ENCODE results near the gene HIBCH. TPM values are rescaled to one million over a fixed set of nuclear protein-coding genes. Genes with fewer than 3 reads are reported as not detected.

Gene HIBCH
- polyA plus RNA-seq, 2 of the 4 experiments (the other 2 are of a cell fraction) = 21.8 to 26.9 TPM

GRCh38 chr2:190343536-190344275, 24.1 kb upstream of the HIBCH start, which contains the start of gene INPP1:
Gene INPP1 (plus strand): TSS chr2:190343589. CDS start chr2:190360103, 16,514 bp downstream.
- DNase-seq (ENCODE audit: low read depth in 1 of 2, low spot score in 1 of 2) (peak; percentile 32 to 69), ATAC-seq (peak; percentile 84), FAIRE-seq (no peak)
- H3K4me3 ChIP-seq = peak within 1 kb of the TSS; percentile 63
- TF ChIP-seq CEBPB (IDR thresholded peaks at IDR 0.05) (no peak), BHLHE40 (IDR thresholded peaks at IDR 0.05; ENCODE audit: low read depth, low read length) (peak; percentile 70), HOXB13 (CRISPR knock-in tag; IDR thresholded peaks at IDR 0.05; ENCODE audit: low read depth) (no peak), EHF (CRISPR knock-in tag; IDR thresholded peaks at IDR 0.05) (no peak), SMC3 (IDR thresholded peaks at IDR 0.05) (no peak), EHMT2 (IDR thresholded peaks at IDR 0.05; ENCODE audit: low read depth) (no peak), RFX5 (IDR thresholded peaks at IDR 0.05) (0 out of 2 replicates have a peak, but pooled peaks have one; percentile 33), E2F6 (IDR thresholded peaks at IDR 0.05; ENCODE audit: borderline replicate concordance, low read depth) (peak; percentile 94), RCOR1 (IDR thresholded peaks at IDR 0.05; ENCODE audit: low read depth, low read length) (no peak), HOXB5 (CRISPR knock-in tag; IDR thresholded peaks at IDR 0.05) (0 out of 2 replicates have a peak, but pooled peaks have one; percentile 5), CTCF (IDR thresholded peaks at IDR 0.05) (no peak), BCL3 (IDR thresholded peaks at IDR 0.05) (no peak), ESRRA (IDR thresholded peaks at IDR 0.05; ENCODE audit: borderline replicate concordance, low read length) (no peak), POLR2A (IDR thresholded peaks at IDR 0.05; ENCODE audit: low read length) (peak; percentile 24; the same call in 1 of the 2 replicates), USF2 (IDR thresholded peaks at IDR 0.05) (no peak), MYC (IDR thresholded peaks at IDR 0.05; ENCODE audit: borderline replicate concordance, low read length) (no peak), MAX (IDR thresholded peaks at IDR 0.05) (peak; percentile 88), ATOH8 (CRISPR knock-in tag; IDR thresholded peaks at IDR 0.05; ENCODE audit: low read depth) (0 out of 2 replicates have a peak, but pooled peaks have one; percentile 18), NPAS2 (CRISPR knock-in tag; IDR thresholded peaks at IDR 0.05; ENCODE audit: borderline replicate concordance) (no peak), CHD2 (IDR thresholded peaks at IDR 0.05; ENCODE audit: low read length, partially characterized antibody) (no peak), PHF8 (IDR thresholded peaks at IDR 0.05; ENCODE audit: borderline replicate concordance, low read depth) (peak; percentile 49; the same call in 1 of the 2 replicates), TFCP2L1 (CRISPR knock-in tag; IDR thresholded peaks at IDR 0.05) (no peak), CBX8 (IDR thresholded peaks at IDR 0.05) (no peak), MAZ (IDR thresholded peaks at IDR 0.05; ENCODE audit: borderline replicate concordance, low read depth, low read length) (no peak), JUN (IDR thresholded peaks at IDR 0.05) (peak in 1 of 2 experiments; percentile 54; a peak in 1 of 5 replicates), JUNB (IDR thresholded peaks at IDR 0.05) (no peak), HEYL (CRISPR knock-in tag; IDR thresholded peaks at IDR 0.05) (no peak), RARB (CRISPR knock-in tag; IDR thresholded peaks at IDR 0.05) (no peak), ZSCAN20 (CRISPR knock-in tag; IDR thresholded peaks at IDR 0.05) (no peak), NR3C1 (IDR thresholded peaks at IDR 0.05) (no peak), TP53 (CRISPR knock-in tag; IDR thresholded peaks at IDR 0.05) (peak; percentile 35; the same call in 1 of the 2 replicates), MAFK (IDR thresholded peaks at IDR 0.05; ENCODE audit: partially characterized antibody) (no peak), FOSB (CRISPR knock-in tag; IDR thresholded peaks at IDR 0.05) (no peak), ZNF302 (CRISPR knock-in tag; IDR thresholded peaks at IDR 0.05) (no peak), FOSL2 (IDR thresholded peaks at IDR 0.05) (no peak), FOSL2 (CRISPR knock-in tag; IDR thresholded peaks at IDR 0.05) (peak; percentile 69), RNF2 (IDR thresholded peaks at IDR 0.05; ENCODE audit: borderline replicate concordance, low read depth) (no peak)
- no peaks in the 10 kb centered on the region for H3K9me3 ChIP-seq
- peaks cover 30% of the 10 kb centered on the region for H3K4me1 ChIP-seq
- 1% methylated on average over 22 of the region's 99 CpGs for WGBS (ENCODE audit: missing lambda C conversion rate)
- H3K27ac ChIP-seq = peak within 1 kb of the TSS; percentile 67 to 95
- ChIA-PET POLR2A (interaction anchor here (0.9 to 1.2 kb wide), 2 partner anchors 11 to 24 kb away, joined by 4 to 5 read pairs; partner anchors contain the start of gene HIBCH), CTCF (interaction anchor here (0.6 to 3.9 kb wide), 17 partner anchors 12 to 541 kb away, joined by 3 to 22 read pairs (median 3); partner anchors contain the start of gene HIBCH)
- peak within 1 kb of the TSS; percentile 87 for H3K4me2 ChIP-seq

All from A549 (cell line).